ENCODE data around the gene COL6A2.
"Not testable (repeated sequence)": the region's sequence is repeated elsewhere in the genome, so short reads cannot be mapped to it uniquely, and the experiment has no call there.

Gene COL6A2

GRCh38 chr21:46095083-46095719 lies 2.7 kb upstream of the COL6A2 start:
- DNase-seq, result no peak

GRCh38 chr21:46095814-46096595 lies 1.9 kb upstream of the COL6A2 start:
- no peak for DNase-seq

DNA sequence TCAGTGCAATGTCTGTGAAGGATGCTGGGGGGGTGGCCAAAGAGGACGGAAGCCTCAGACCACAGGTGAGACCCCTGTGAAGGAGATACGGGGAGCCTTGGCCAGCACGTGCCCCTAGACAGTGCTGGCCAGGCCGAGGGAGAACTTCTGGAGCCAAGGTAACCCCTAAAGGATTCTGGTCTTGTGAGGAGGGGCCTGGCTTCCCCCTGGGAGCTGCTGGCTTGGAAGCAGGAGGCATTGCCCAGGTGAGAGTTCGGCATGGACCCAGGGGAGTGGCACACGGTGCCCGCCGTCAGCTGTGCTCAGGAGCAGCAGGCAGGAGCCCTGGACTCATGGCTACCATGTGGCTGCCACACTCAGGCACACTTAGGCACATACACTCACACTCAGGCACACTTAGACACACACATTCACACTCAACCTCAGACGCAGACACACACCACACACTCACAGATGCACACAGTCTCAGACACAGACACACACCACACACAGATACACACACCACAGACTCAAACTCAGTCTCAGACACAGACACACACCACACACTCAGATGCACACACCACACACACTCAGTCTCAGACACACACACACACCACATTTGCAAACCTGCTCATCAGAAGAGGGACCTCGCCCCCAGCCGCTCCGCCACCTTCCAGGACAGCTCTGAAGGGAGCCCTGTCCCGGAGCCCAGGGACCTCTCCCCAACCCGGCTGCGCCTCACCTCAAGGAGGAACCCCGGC lies 1.1 kb upstream of the COL6A2 start:
- DNase-seq, result no peak

DNA sequence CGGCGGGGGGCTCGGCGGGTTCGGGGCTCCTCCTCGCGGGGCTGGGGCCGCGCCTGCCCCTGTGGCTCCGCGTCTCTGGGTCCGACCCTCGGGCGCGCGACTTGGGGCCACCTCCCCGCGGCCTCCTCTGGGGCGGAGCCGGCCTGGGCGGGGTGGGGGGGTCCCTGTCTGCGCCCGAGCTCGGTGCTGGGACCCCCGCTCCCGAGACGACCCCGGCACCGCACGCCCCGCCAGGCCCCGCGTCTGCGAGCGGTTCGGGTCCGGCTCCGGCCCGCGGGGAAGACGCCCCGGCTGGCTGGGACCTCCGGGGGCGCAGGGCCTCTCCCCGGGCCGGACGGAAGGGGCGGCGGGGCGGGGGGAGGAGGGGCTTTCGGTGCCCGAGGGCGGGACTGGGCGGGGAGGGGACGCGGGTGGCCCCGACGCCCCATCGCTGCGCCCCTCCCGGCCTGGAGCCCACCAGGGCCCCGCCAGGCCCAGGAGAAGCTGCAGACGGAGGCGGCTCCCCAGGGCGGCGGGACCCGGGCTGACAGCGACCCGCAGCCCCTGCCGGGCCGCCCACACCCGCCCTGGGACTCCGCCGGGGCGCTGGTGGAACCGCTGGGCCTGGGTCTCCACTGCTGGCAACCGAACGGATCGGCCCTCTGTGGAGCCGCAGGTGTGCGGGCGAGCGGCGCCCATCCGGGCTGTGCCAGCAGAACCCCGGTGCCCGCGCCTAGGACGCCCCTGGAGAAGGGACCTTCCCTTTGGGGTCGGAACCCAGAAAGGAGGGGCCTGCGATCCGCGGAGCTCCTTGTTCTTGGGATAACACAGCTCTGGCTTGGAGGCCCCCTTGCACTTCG lies 610 bp downstream of the COL6A2 start:
- DNase-seq, result no peak

DNA sequence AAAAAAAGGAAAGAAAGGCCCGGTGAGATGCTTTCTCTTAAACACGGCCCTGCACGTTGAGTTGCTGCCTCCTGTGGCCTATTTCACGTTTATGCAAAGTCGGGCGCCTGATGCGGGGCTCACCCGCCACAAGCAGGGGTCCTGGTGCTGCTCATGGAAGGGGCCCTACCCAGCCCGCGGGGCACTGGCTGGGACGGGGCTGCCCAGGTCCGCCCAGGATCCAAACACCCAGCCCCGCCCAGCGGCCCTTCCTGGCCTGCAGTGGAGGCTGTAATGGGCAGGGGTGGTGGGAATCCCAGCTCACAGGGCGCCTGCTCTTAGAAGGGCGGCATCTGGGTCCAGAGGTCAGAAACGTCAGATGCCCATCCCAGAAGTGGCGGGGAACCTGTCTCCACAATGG lies 1.6 kb downstream of the COL6A2 start:
- no peak for DNase-seq

DNA sequence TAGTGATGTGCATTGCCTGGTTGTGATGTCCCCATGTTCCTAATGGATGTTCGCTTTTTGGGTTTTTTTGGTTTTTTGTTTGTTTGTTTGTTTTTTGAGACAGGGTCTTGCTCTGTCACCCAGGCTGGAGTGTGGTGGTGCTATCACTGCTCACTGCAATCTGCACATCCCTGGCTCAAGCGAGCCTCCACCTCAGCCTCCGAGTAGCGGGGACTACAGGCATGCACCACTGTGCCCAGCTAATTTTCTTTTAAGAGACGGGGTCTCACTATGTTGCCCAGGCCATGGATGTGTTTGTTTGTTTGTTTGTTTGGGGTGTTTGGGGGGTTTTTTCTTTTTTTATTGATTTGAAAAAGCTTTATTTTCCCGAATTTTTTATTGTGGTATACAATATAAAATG lies 2.1 kb downstream of the COL6A2 start:
- no peak for DNase-seq

DNA sequence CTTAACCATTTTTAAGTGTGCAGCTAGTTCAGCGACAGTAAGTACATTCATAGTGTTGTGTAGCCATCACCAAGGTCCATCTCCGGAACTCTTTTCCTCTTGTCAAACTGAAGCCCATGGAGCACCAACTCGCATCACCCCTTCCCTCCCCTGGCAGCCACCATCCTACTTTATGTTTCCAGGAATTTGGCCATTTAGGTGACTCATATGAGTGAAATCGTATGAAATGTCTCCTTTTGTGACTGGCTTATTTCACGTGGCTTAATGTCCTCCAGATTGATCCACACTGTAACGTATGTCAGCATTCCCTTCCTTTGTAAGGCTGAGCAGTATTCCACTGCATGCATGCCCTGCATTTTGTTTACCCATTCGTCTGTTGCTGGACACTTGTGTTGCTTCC lies 2.5 kb downstream of the COL6A2 start:
- DNase-seq, result no peak

DNA sequence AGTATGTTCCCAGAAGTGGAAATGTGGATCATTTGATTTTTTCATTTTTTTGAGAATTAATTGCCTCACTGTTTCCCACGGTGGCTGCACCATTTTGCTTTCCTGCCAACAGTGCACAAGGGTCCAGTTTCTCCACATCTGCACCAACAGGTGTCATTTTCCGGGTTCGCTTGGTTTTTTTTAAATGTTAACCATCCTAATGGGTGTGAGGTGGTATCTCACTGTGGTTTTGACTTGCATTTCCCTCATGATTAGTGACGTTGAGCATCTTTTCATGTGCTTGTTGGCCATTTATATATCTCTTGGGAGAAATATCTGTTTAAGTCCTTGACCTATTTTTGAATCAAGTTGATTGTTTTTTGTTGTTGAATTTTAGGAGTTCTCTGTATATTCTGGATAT lies 3.0 kb downstream of the COL6A2 start:
- no peak for DNase-seq

DNA sequence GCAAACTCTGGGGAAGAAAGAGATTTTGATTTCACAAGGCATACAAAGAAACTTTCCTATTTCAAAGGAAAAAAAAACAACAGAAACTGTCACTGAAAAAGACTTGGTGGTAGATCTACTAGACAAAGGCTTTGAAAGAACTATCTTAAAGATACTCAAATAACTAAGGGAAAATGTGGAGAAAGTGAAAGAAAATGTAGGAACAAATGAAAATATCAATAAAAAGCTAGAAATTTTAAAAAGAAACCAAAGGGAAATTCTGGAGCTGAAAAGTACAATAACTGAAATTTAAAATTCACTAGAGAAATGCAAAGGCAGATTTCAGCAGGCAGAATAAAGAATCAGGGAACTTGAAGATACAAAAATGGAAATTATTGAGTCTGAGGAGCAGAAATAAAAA lies 6.2 kb downstream of the COL6A2 start:
- no peak for DNase-seq

DNA sequence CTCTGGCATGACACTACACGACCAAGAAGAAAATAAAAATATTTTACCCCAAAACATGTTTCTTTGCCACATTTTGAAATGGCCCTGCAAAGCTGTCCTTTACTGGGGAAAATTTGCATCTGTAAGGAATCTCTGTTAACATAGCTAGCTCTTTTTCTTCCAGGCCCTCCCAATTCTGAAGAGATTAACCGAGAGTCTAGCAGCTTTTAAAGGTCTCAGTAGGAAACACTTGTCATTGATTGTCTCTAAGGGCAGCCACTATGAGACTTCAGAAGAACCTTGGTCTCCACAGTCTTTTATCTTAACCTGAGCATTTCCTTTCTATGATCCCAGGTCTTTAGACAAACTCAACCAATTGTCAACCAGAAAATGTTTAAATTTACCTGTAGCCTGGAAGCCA lies 9.5 kb downstream of the COL6A2 start:
- not testable (repeated sequence) for DNase-seq

GRCh38 chr21:46108827-46109312 lies 11.0 kb downstream of the COL6A2 start:
- no peak for DNase-seq

DNA sequence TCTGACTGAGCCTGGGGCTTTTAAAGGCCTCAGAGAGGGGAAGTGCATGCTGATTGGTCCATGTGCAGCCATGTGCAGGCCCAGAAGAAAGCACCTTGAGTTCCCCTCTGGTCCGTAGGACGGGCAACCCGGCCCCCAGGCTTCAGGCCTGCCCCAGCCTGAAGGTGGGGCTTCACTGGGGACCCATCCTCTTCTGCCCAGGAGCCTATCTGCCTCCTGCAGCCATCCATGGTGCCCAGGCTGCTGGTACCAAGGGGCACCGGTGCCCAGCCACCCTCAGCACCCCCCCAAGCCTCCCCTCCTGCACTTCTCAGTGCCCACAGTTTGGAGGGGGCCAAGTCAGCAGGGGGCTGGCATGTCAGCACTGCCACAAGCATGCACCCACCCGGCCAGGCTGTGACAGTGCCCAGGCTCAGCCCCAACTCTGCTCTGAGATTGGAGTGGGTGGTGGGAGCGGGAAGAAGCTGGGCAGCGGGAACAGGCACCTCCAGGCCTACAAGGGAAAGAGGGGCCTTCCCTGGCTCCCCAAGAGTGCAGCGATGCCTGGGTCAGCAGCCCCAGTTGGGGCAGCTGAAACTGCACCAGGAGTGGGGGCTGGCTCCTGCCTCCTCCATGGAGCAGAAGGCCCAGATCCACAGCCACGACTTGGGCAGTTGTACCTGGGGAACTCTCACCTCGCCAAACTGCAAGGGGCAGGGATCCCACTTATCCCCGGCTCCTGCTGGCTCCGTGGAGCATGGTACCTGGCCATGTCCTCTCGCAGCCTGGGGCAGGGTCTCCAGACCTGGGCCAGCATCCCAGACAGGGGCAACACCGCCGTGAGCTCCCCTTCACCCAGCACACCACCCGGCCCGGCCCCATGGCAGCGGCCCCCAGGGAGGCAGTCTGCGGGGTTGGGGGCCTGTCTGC lies 11.7 kb downstream of the COL6A2 start:
- no peak for DNase-seq

DNA sequence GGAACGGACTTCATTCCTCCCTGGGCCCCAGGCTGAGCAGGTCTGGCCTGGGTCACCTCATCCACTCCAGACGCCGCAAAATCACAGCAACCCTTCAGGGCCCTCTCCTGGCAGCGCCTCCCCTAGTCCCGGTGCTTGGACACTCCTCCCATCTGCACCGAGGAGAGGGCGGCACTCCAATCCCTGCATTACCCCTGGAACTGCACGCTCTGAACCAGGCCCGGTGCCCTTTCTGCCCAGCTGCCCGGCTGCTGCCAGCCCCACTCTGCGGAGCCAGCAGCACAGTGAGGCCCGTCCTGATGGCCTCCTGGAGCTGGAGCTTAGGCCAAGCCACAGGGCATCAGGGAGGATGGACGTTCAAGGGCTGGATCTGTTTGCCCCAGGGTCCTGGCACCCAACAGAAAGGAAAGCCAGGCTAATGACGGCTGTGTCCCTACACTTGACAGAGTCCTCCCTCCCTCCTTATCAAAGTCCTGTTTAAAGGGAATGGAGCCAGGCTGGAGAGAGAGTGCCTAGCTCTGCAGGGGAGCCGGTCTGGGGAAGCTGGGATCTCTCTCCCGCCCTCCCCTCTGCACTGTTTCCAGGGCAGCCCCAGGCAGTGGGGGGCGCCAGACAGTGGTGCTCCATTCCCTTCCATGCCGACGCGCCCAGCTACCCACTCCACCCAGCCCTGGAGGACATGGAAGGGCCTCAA lies 12.7 kb downstream of the COL6A2 start:
- DNase-seq, result no peak

DNA sequence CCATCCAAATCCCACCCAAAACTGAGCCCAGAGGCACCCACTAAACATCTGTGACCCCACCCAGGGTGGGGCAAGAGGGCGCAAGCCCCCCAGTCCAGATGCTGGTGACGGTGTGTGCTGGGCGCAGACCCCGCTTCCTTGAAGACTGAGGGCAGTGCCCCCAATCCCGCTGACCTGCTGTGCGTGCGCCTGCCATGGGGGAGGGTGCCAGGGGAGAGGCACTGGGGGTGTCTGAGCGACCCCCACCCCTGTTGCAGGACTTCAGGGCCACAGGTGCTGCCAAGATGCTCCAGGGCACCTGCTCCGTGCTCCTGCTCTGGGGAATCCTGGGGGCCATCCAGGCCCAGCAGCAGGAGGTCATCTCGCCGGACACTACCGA lies 13.3 kb downstream of the COL6A2 start:
- no peak for DNase-seq

DNA sequence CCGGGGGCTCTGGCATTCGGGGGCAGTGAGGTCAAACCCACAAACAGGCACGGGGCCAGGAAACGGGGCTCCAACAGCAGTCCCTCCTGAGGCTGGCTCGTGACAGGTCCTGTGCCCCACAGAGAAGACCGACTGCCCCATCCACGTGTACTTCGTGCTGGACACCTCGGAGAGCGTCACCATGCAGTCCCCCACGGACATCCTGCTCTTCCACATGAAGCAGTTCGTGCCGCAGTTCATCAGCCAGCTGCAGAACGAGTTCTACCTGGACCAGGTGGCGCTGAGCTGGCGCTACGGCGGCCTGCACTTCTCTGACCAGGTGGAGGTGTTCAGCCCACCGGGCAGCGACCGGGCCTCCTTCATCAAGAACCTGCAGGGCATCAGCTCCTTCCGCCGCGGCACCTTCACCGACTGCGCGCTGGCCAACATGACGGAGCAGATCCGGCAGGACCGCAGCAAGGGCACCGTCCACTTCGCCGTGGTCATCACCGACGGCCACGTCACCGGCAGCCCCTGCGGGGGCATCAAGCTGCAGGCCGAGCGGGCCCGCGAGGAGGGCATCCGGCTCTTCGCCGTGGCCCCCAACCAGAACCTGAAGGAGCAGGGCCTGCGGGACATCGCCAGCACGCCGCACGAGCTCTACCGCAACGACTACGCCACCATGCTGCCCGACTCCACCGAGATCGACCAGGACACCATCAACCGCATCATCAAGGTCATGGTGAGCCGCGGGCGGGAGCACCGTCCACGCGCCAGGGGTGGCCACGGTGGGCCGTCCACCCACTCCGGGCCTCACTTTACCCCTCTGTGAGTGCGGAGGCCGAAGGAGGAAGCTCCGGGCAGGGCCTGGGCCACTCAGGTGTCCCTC lies 14.2 kb downstream of the COL6A2 start:
- no peak for DNase-seq

GRCh38 chr21:46112725-46113215 lies 14.9 kb downstream of the COL6A2 start:
- no peak for DNase-seq

- no peak for DNase-seq
Observed at GRCh38 chr21:46113497-46114176, 15.7 kb downstream of the COL6A2 start.

- DNase-seq, result no peak
Observed at GRCh38 chr21:46114963-46115362, 17.1 kb downstream of the COL6A2 start.
